Transverse colon (tissue), 4 donors: ENCODE results near the gene INPP4B. TPM values are rescaled to one million over a fixed set of nuclear protein-coding genes. Genes with fewer than 3 reads are reported as not detected.

Source experiments
- DNase-seq: peaks from one replicate; pipeline ENCODE4 v3.0.0-alpha.2; 2019
- H3K27ac ChIP-seq, 4 donors: fragments of 200-600 bp; sonication (generic); 2 replicates each; pipeline ENCODE4 v1.5.1; 2016 to 2018; ENCODE audit warnings: inconsistent platforms in 4 of 4
- H3K27me3 ChIP-seq: fragments of 200-600 bp; sonication (generic); 2 replicates; pipeline ENCODE4 v1.5.1; 2017; ENCODE audit warnings: inconsistent platforms
- H3K36me3 ChIP-seq, 4 donors: fragments of 200-600 bp; sonication (generic); 2 replicates each; pipeline ENCODE4 v1.5.1; 2017 to 2019; ENCODE audit warnings: inconsistent platforms in 4 of 4
- H3K4me1 ChIP-seq, 4 donors: fragments of 200-600 bp; sonication (generic); 2 replicates each; pipeline ENCODE4 v1.5.1; 2017 to 2020; ENCODE audit warnings: inconsistent platforms in 4 of 4
- H3K4me3 ChIP-seq, 4 donors: fragments of 200-600 bp; sonication (generic); 1 replicate in 1 of 4; 2 replicates in 3 of 4; pipeline versions ENCODE4 v1.5.1 to v1.6.1; 2017 to 2019; ENCODE audit warnings: inconsistent platforms in 4 of 4
- H3K9me3 ChIP-seq, 2 donors: fragments of 200-600 bp; sonication (generic); 2 replicates each; pipeline ENCODE4 v1.5.1; 2017 to 2019; ENCODE audit warnings: inconsistent platforms in 2 of 2
- CTCF ChIP-seq, 5 experiments: fragments of 200-600 bp in 3 of 5; fragments of 450-650 bp in 2 of 5; sonication (generic) in 3 of 5; IDR thresholded peaks; 1 replicate in 2 of 5; 2 replicates in 3 of 5; pipeline ENCODE4 v1.5.1; 2016 to 2017; ENCODE audit warnings: antibody characterized with exemption in 5 of 5, inconsistent platforms in 3 of 5, mild to moderate bottlenecking in 2 of 5, moderate library complexity in 1 of 5
- EP300 ChIP-seq: sonication (generic); formaldehyde crosslinking; IDR thresholded peaks from one replicate; pipeline ENCODE4 v1.6.1; 2017; ENCODE audit warnings: antibody characterized with exemption, low read depth
- POLR2A ChIP-seq: fragments of 450-650 bp; IDR thresholded peaks from one replicate; pipeline ENCODE4 v1.6.1; 2016; ENCODE audit warnings: antibody characterized with exemption, mild to moderate bottlenecking, moderate library complexity
- POLR2AphosphoS5 ChIP-seq, 3 donors: sonication (generic); formaldehyde crosslinking; IDR thresholded peaks; one replicate each; pipeline ENCODE4 v1.6.1; 2016; ENCODE audit warnings: antibody characterized with exemption in 3 of 3
- WGBS, 2 donors: methylation state at CpG; one replicate each; pipeline ENCODE4 v1.1.5; 2018; ENCODE audit warnings: low coverage in 1 of 2; 5-methylcytosine and 5-hydroxymethylcytosine counted together
- in situ Hi-C, 4 donors: fragments of 200-750 bp; cut with MboI; loops; one replicate each; pipeline versions ENCODE4 v1.15.0 to v1.15.1; 2017; ENCODE audit warnings: low sequenced_read_pairs in 3 of 4, low pct_ligation_motif_present in 1 of 4, low pct_unique_long_range_greater_than_20kb in 1 of 4
- intact Hi-C: fragments of 100-400 bp; cut with DNase I; formaldehyde crosslinking; loops from one replicate; pipeline ENCODE4 v1.15.1; 2023; ENCODE audit warnings: low total_unique reads
- total RNA-seq, 4 donors: library from RNA; depleted of rRNA; stranded (reverse); fragments of >200 nt; gene quantifications; one replicate each; pipeline ENCODE4 v1.1.0, GENCODE V29; 2016

The INPP4B gene
- total RNA-seq, 4 donors from 2014 or later, result 18.3 to 33.8 (median 31.4) TPM

- no peaks in the 10 kb centered on the region for H3K4me1 ChIP-seq
- intact Hi-C loops (no loop called here), in situ Hi-C loops (no loop called here)
- DNase-seq, result no peak
- TF ChIP-seq EP300, result no peak
- TF ChIP-seq POLR2AphosphoS5 (IDR thresholded peaks at IDR 0.05), result no peak
- TF ChIP-seq POLR2A, result no peak
- TF ChIP-seq CTCF (IDR thresholded peaks at IDR 0.05), result no peak
- peaks cover 0 to 2% of the 10 kb centered on the region in 2 donors for H3K9me3 ChIP-seq
- WGBS, 2 donors, result 90 to 92% methylated on average over 2 of the region's 2 CpGs
- no peak overlapping the region for H3K27ac ChIP-seq
- no peaks in the 10 kb centered on the region for H3K36me3 ChIP-seq
- no peak overlapping the region for H3K4me3 ChIP-seq
- H3K27me3 ChIP-seq, result no peaks in the 10 kb centered on the region
These were observed 208.5 kb downstream of the INPP4B start for GRCh38 chr4:142637614-142638013.

GRCh38 chr4:142631836-142632235, 214.3 kb downstream of the INPP4B start:
- no peaks in the 10 kb centered on the region for H3K36me3 ChIP-seq
- intact Hi-C loops, result no loop called here
- TF ChIP-seq POLR2AphosphoS5 (IDR thresholded peaks at IDR 0.05), result no peak
- no peak for TF ChIP-seq CTCF (IDR thresholded peaks at IDR 0.05)
- no peak for TF ChIP-seq EP300
- no peak for TF ChIP-seq POLR2A
- no peak overlapping the region for H3K4me3 ChIP-seq
- WGBS, 2 donors, result 76 to 83% methylated on average over 1 to 2 of the region's 2 CpGs
- peaks cover 0 to 8% of the 10 kb centered on the region in 2 donors for H3K9me3 ChIP-seq
- H3K27ac ChIP-seq, result no peak overlapping the region
- H3K27me3 ChIP-seq, result no peaks in the 10 kb centered on the region
- no peaks in the 10 kb centered on the region for H3K4me1 ChIP-seq
- in situ Hi-C loops, result no loop called here
- no peak for DNase-seq

GRCh38 chr4:142615324-142615665, 230.8 kb downstream of the INPP4B start:
- no peak overlapping the region for H3K27ac ChIP-seq
- peaks cover 0 to 6% of the 10 kb centered on the region in 2 donors for H3K9me3 ChIP-seq
- no peaks in the 10 kb centered on the region for H3K4me1 ChIP-seq
- intact Hi-C loops, result no loop called here
- no peak for DNase-seq
- H3K36me3 ChIP-seq, result no peaks in the 10 kb centered on the region
- no peak for TF ChIP-seq EP300
- no peak for TF ChIP-seq POLR2AphosphoS5 (IDR thresholded peaks at IDR 0.05)
- no peak for TF ChIP-seq POLR2A
- TF ChIP-seq CTCF (IDR thresholded peaks at IDR 0.05), result no peak
- no peak overlapping the region for H3K4me3 ChIP-seq
- in situ Hi-C loops, result no loop called here
- 79 to 83% methylated on average over 2 of the region's 2 CpGs for WGBS, 2 donors
- H3K27me3 ChIP-seq, result no peaks in the 10 kb centered on the region

GRCh38 chr4:142614621-142615323, 231.3 kb downstream of the INPP4B start:
- Histone ChIP-seq H3K4me1 (no peaks in the 10 kb centered on the region), H3K9me3 (peaks cover 0 to 6% of the 10 kb centered on the region in 2 donors), H3K27me3 (no peaks in the 10 kb centered on the region), H3K27ac (no peak overlapping the region), H3K4me3 (no peak overlapping the region), H3K36me3 (no peaks in the 10 kb centered on the region)
- intact Hi-C loops, result no loop called here
- in situ Hi-C loops, result no loop called here
- WGBS, 2 donors, result 88 to 89% methylated on average over 2 of the region's 2 CpGs
- TF ChIP-seq POLR2A (no peak), CTCF (IDR thresholded peaks at IDR 0.05) (no peak), EP300 (no peak), POLR2AphosphoS5 (IDR thresholded peaks at IDR 0.05) (no peak)
- DNase-seq, result no peak
